Astrocyte of the spinal cord (primary cell): ENCODE results near the gene CCT8.
A peak's percentile ranks its signal among the peaks of the same experiment; 100 is the strongest.

ENCODE experiments used
- DNase-seq: peaks from one replicate; pipeline ENCODE4 v3.0.0; 2011; ENCODE audit warnings: low read depth, low spot score
- H3K4me3 ChIP-seq: 2 replicates; pipeline ENCODE4 v1.5.1; 2011; ENCODE audit warnings: low read depth, mild to moderate bottlenecking, low read length, moderate library complexity
- CTCF ChIP-seq: IDR thresholded peaks from 2 replicates; pipeline ENCODE4 v1.5.1; 2012; ENCODE audit warnings: low read depth, mild to moderate bottlenecking, low read length, inconsistent platforms
- in situ Hi-C: cut with HindIII; loops from 2 replicates; pipeline ENCODE4 v1.10.0; 2017; ENCODE audit warnings: low sequenced_read_pairs

The CCT8 gene

DNA sequence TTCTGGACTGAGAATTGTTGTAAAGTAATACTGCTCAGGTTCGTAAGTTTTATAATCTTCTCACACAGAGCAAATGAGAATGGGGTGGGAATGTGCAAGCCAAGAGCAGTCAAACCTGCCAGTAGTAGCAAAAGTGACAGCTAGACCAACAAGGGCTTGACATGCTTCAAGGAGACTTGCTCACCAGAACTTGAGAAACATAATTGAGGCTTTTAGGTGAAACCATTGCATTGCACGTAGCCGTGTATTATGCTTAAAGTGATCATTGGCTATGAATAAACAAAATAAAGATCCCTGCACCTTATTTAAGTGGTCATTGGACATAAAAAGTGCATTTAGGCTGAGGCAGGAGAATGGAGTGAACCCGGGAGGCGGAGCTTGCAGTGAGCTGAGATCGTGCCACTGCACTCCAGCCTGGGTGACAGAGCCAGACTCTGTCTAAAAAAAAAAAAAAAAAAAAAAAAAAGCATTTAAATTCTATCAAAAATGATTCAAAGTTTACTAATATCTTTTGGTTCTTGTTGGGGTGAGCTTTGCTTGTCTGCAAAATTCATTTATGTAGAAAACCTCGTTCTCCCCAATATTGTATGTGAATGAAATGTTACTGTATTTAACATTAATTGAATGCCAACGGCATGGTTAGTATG, 11.8 kb upstream of the CCT8 start:
- H3K4me3 ChIP-seq: no peak overlapping the region
- TF ChIP-seq CTCF: no peak
- in situ Hi-C loops: no loop called here
- DNase-seq: no peak

- no peak overlapping the region for H3K4me3 ChIP-seq
- no peak for DNase-seq
- in situ Hi-C loops: no loop called here
- TF ChIP-seq CTCF: no peak
These were observed 10.9 kb upstream of the CCT8 start for GRCh38 chr21:29084372-29084771.

DNA sequence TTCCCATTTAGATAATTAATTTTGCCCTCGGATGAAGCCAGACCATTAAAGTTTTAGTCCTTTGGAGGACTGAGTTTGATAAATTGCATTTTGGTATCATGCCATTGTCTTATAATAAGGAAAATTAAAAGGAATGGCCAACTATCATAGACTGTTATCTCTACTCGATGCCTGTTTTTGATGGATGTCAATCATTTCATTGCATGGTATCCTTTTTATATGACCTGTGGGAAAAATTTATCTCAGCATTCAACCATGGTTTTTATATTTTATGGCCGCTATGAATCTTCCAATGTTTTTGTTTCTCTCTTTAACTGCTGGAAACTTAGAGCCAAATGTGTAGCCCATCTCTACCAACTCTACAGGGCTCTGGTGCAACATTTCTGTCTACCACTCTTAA, 9.9 kb upstream of the CCT8 start:
- no peak for TF ChIP-seq CTCF
- H3K4me3 ChIP-seq: no peak overlapping the region
- DNase-seq: no peak
- in situ Hi-C loops: no loop called here

GRCh38 chr21:29082046-29082815, 8.8 kb upstream of the CCT8 start:
- no peak for TF ChIP-seq CTCF
- no peak overlapping the region for H3K4me3 ChIP-seq
- in situ Hi-C loops: no loop called here
- DNase-seq: no peak

GRCh38 chr21:29080454-29080941, 7.0 kb upstream of the CCT8 start:
- DNase-seq: no peak
- no peak for TF ChIP-seq CTCF
- no peak overlapping the region for H3K4me3 ChIP-seq
- in situ Hi-C loops: no loop called here

GRCh38 chr21:29078869-29079767, 5.7 kb upstream of the CCT8 start:
- DNase-seq: peak; percentile 22
- in situ Hi-C loops: no loop called here
- TF ChIP-seq CTCF: no peak
- no peak overlapping the region for H3K4me3 ChIP-seq
